ENCODE data around the gene TOMM70. TPM values are rescaled to one million over a fixed set of nuclear protein-coding genes. Genes with fewer than 3 reads are reported as not detected.

Gene TOMM70
- polyA plus RNA-seq, 1 experiment = 16.1 TPM

DNA sequence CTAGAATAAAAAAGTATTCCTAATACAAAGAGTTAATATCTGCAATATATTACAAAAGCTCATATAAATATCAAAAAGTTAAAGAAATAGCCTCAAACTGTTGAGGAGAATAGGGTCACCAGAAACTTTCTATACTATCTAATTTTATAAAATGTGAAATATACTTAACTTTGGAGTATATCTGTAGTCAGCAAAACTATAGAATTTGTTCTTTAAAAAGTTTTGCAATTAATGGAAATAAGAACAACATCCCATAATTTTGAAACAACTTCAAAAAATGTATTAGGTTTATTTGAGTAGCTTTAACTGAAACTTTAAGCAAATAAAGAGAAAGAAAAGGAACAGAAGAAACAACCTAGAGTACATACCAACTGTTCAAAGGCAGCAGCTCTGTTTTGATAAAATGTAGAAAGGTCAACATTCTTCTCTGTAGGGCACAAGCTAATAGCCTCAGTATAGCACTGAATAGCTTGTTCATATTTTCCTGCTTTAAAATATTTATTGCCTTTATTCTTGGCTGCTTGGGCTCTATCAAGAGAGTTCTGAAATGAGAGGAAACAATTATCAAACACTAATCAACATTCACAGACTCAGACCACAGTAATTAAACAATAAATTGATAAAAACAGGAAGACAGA lies 14.3 kb downstream of the TOMM70 start:
- no peaks in the 10 kb centered on the region for H3K27me3 ChIP-seq (ENCODE audit: control insufficient read depth, insufficient read depth, low read length)
- ChIA-PET CTCF (interaction anchor here (0.5 to 1.4 kb wide), 4 partner anchors 9 to 69 kb away, joined by 3 to 4 read pairs (median 3); no protein-coding TSS in a partner anchor), POLR2A (no interaction called here)
- no peak for DNase-seq (ENCODE audit: low read depth)
- no peak overlapping the region for H3K4me3 ChIP-seq (ENCODE audit: low read depth, low read length)
- H3K36me3 ChIP-seq (ENCODE audit: control insufficient read depth, insufficient read depth, low read length) = no peaks in the 10 kb centered on the region; the same call in 1 of the 2 replicates
- TF ChIP-seq, protein P1, sequence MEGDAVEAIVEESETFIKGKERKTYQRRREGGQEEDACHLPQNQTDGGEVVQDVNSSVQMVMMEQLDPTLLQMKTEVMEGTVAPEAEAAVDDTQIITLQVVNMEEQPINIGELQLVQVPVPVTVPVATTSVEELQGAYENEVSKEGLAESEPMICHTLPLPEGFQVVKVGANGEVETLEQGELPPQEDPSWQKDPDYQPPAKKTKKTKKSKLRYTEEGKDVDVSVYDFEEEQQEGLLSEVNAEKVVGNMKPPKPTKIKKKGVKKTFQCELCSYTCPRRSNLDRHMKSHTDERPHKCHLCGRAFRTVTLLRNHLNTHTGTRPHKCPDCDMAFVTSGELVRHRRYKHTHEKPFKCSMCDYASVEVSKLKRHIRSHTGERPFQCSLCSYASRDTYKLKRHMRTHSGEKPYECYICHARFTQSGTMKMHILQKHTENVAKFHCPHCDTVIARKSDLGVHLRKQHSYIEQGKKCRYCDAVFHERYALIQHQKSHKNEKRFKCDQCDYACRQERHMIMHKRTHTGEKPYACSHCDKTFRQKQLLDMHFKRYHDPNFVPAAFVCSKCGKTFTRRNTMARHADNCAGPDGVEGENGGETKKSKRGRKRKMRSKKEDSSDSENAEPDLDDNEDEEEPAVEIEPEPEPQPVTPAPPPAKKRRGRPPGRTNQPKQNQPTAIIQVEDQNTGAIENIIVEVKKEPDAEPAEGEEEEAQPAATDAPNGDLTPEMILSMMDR (IDR thresholded peaks at IDR 0.05; ENCODE audit: insufficient read depth, low read depth, low read length) = no peak

DNA sequence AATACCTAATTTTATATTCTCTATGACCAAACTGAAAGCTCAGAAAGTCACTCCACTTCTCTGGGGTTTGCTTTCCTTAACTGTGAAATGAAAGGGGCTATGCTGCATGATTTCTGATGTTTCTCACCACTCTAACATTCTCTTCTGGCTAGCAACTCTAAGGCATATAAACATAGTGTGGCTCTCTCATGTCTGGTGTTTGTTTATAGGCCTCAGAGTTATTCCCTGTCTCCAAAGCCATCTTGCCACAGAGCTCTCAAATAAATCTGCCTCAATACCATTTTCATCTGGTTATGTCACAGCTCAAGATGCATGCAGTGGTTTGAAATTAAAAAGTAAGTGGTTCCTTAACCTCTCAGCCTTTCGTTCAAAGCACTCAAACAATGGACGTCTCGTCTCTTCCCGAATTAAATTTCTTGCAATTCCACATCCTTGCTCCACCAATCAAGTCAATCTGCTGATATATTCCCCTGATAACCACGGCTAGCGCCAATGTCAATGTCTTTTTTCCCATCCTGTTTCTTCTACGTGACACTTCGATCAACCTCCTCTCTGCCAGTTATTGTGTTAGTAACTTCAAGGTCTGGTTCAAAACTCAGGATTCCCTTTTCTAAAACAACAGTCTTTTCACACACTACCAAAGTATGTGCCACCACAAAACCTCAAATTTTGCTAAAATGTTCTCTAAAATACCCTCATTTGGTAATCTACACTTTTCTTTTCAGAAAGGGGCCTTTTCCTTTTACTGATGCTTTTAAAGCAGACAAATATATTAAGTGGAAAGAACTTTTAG lies 16.0 kb downstream of the TOMM70 start:
- no peaks in the 10 kb centered on the region for H3K27me3 ChIP-seq (ENCODE audit: control insufficient read depth, insufficient read depth, low read length)
- H3K36me3 ChIP-seq (ENCODE audit: control insufficient read depth, insufficient read depth, low read length) = no peaks in the 10 kb centered on the region; the same call in 1 of the 2 replicates
- ChIA-PET CTCF (no interaction called here), POLR2A (interaction anchor here (0.5 kb wide), 1 partner anchor 25 kb away, joined by 4 read pairs; no protein-coding TSS in a partner anchor)
- no peak overlapping the region for H3K4me3 ChIP-seq (ENCODE audit: low read depth, low read length)
- TF ChIP-seq, protein P1 (IDR thresholded peaks at IDR 0.05; ENCODE audit: insufficient read depth, low read depth, low read length) = no peak
- no peak for DNase-seq (ENCODE audit: low read depth)

DNA sequence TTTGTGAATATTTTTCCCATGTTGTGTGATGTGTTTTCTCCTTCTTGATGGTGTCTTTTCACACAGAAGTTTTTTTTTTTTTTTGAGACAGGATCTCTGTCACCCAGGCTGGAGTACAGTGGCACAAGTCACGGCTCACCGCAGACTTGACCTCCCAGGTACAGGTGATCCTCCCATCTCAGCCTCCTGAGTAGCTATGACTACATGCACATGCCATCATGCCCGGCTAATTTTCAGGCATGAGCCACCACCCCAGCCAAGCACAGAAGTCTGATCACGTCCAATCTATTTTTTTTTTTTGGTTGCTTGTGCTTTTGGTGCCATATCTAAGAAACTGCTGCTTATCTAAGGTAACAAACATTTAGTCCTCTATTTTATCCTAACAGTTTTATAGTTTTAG lies 24.6 kb downstream of the TOMM70 start:
- POLR2A ChIA-PET = no interaction called here
- Histone ChIP-seq H3K27me3 (ENCODE audit: control insufficient read depth, insufficient read depth, low read length) (no peaks in the 10 kb centered on the region), H3K36me3 (ENCODE audit: control insufficient read depth, insufficient read depth, low read length) (peaks cover 12% of the 10 kb centered on the region), H3K4me3 (ENCODE audit: low read depth, low read length) (no peak overlapping the region)
- CTCF ChIA-PET = interaction anchor here (0.6 to 1.2 kb wide), 3 partner anchors 28 to 207 kb away, joined by 3 to 4 read pairs (median 4); no protein-coding TSS in a partner anchor
- TF ChIP-seq, protein P1 (IDR thresholded peaks at IDR 0.05; ENCODE audit: insufficient read depth, low read depth, low read length) = no peak
- DNase-seq (ENCODE audit: low read depth) = no peak

DNA sequence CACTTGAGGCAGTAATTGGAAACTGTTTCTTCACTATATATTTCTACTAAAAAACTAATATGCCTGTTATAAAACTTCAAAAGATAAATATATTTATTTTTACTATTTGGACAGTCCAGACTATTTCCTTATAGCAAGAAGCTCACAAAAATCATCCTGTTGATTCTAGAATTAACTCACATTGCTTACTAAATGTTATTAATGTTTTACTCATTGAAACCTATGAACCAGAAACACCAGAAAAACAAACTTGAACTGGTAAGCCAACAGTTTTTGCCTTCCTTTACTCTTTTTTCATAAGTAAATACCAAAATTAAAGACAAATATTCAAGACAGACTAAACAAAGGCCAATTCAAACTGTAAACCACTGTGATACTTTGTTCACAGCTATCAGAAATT lies 26.4 kb downstream of the TOMM70 start:
- TF ChIP-seq, protein P1 (IDR thresholded peaks at IDR 0.05; ENCODE audit: insufficient read depth, low read depth, low read length) = no peak
- ChIA-PET POLR2A (no interaction called here), CTCF (interaction anchor here (0.6 to 0.7 kb wide), 2 partner anchors 12 to 39 kb away, joined by 3 read pairs; no protein-coding TSS in a partner anchor)
- peaks cover 11% of the 10 kb centered on the region for H3K36me3 ChIP-seq (ENCODE audit: control insufficient read depth, insufficient read depth, low read length)
- DNase-seq (ENCODE audit: low read depth) = no peak
- no peaks in the 10 kb centered on the region for H3K27me3 ChIP-seq (ENCODE audit: control insufficient read depth, insufficient read depth, low read length)
- H3K4me3 ChIP-seq (ENCODE audit: low read depth, low read length) = no peak overlapping the region

DNA sequence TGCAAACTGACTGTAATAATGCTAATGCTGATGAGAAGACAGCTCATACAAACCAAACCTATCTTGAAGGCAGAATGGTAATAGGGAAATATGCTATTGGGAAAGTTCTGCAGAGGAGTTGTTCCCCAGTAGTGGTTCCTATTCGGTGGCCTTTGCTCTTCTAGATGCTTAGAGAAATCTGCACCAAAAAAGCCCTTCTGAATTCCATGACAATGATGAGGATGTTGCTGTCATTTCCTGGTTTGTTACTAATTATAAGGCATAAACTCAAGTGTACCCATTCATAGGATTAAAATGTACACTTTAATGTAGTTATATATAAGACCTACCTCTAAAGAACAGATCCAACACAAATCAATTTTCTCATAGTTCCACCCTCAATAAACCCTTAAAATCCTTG lies 30.1 kb downstream of the TOMM70 start:
- TF ChIP-seq, protein P1 (IDR thresholded peaks at IDR 0.05; ENCODE audit: insufficient read depth, low read depth, low read length) = no peak
- DNase-seq (ENCODE audit: low read depth) = no peak
- H3K27me3 ChIP-seq (ENCODE audit: control insufficient read depth, insufficient read depth, low read length) = no peaks in the 10 kb centered on the region
- ChIA-PET POLR2A (no interaction called here), CTCF (interaction anchor here (1.0 kb wide), 1 partner anchor 10 kb away, joined by 7 read pairs; no protein-coding TSS in a partner anchor)
- peaks cover 11% of the 10 kb centered on the region for H3K36me3 ChIP-seq (ENCODE audit: control insufficient read depth, insufficient read depth, low read length)
- H3K4me3 ChIP-seq (ENCODE audit: low read depth, low read length) = no peak overlapping the region
